WTC11 (cell line): ENCODE results near the gene PGS1. TPM values are rescaled to one million over a fixed set of nuclear protein-coding genes. Genes with fewer than 3 reads are reported as not detected.

Experiments
- ATF1 ChIP-seq: sonication (generic); formaldehyde crosslinking; IDR thresholded peaks from 2 replicates; pipeline ENCODE4 v1.8.1; 2023; ENCODE audit warnings: mild to moderate bottlenecking, moderate library complexity, missing genetic modification reagents
- CREM ChIP-seq: sonication (generic); formaldehyde crosslinking; IDR thresholded peaks from 2 replicates; pipeline ENCODE4 v1.8.1; 2022; ENCODE audit warnings: mild to moderate bottlenecking, missing genetic modification reagents, moderate library complexity
- E2F5 ChIP-seq: sonication (generic); formaldehyde crosslinking; IDR thresholded peaks from 2 replicates; pipeline ENCODE4 v1.8.1; 2022; ENCODE audit warnings: mild to moderate bottlenecking, moderate library complexity, missing genetic modification reagents
- EMX1 ChIP-seq: fragments of 250-450 bp; sonication (Bioruptor Pico); IDR thresholded peaks from 2 replicates; pipeline ENCODE4 v1.8.0; 2021; ENCODE audit warnings: mild to moderate bottlenecking
- ESRRA ChIP-seq: sonication (generic); formaldehyde crosslinking; IDR thresholded peaks from 2 replicates; pipeline ENCODE4 v1.8.1; 2022; ENCODE audit warnings: mild to moderate bottlenecking, missing genetic modification reagents, borderline replicate concordance
- FOXP4 ChIP-seq: sonication (generic); formaldehyde crosslinking; IDR thresholded peaks from 2 replicates; pipeline ENCODE4 v1.8.0; 2022; ENCODE audit warnings: mild to moderate bottlenecking, missing genetic modification reagents
- NR1H2 ChIP-seq: sonication (generic); formaldehyde crosslinking; IDR thresholded peaks from 2 replicates; pipeline ENCODE4 v1.9.0; 2021; ENCODE audit warnings: mild to moderate bottlenecking, moderate library complexity, missing genetic modification reagents
- RELA ChIP-seq: sonication (generic); formaldehyde crosslinking; IDR thresholded peaks from 2 replicates; pipeline ENCODE4 v1.8.1; 2022; ENCODE audit warnings: missing genetic modification reagents, mild to moderate bottlenecking, borderline replicate concordance
- TCF7 ChIP-seq: sonication (generic); formaldehyde crosslinking; IDR thresholded peaks from 2 replicates; pipeline ENCODE4 v1.8.0; 2022; ENCODE audit warnings: mild to moderate bottlenecking, low read depth, missing genetic modification reagents, moderate library complexity
- TEAD4 ChIP-seq: sonication (generic); formaldehyde crosslinking; IDR thresholded peaks from 2 replicates; pipeline ENCODE4 v1.8.0; 2022; ENCODE audit warnings: mild to moderate bottlenecking, missing genetic modification reagents
- ZBTB21 ChIP-seq: sonication (generic); formaldehyde crosslinking; IDR thresholded peaks from 2 replicates; pipeline ENCODE4 v1.8.1; 2023; ENCODE audit warnings: mild to moderate bottlenecking, missing genetic modification reagents, borderline replicate concordance
- ZNF219 ChIP-seq: sonication (generic); formaldehyde crosslinking; IDR thresholded peaks from 2 replicates; pipeline ENCODE4 v1.8.0; 2023; ENCODE audit warnings: missing genetic modification reagents, mild to moderate bottlenecking, borderline replicate concordance
- ZNF396 ChIP-seq: fragments of 250-450 bp; sonication (Bioruptor Pico); IDR thresholded peaks from 2 replicates; pipeline ENCODE4 v1.8.0; 2021; ENCODE audit warnings: mild to moderate bottlenecking, moderate library complexity, borderline replicate concordance
- ZNF423 ChIP-seq: fragments of 250-450 bp; sonication (Bioruptor Pico); IDR thresholded peaks from 2 replicates; pipeline ENCODE4 v2.1.2; 2022; ENCODE audit warnings: mild to moderate bottlenecking, moderate library complexity
- total RNA-seq: library from RNA; stranded (reverse); gene quantifications from 3 replicates; pipeline ENCODE4 v1.2.3, GENCODE V29; 2021
- TF ChIP-seq, protein P1 (sequence below): fragments of 200-600 bp; IDR thresholded peaks from 2 replicates; pipeline ENCODE4 v1.8.0; 2022; ENCODE audit warnings: antibody characterized with exemption
- TF ChIP-seq, protein P2 (sequence below): sonication (generic); formaldehyde crosslinking; IDR thresholded peaks from 2 replicates; pipeline ENCODE4 v1.8.0; 2022; ENCODE audit warnings: mild to moderate bottlenecking, missing genetic modification reagents
- TF ChIP-seq, protein P3 (sequence below): sonication (generic); formaldehyde crosslinking; IDR thresholded peaks from 2 replicates; pipeline ENCODE4 v1.8.0; 2023; ENCODE audit warnings: missing genetic modification reagents, mild to moderate bottlenecking, borderline replicate concordance
- TF ChIP-seq, protein P4 (sequence below): sonication (generic); formaldehyde crosslinking; IDR thresholded peaks from 2 replicates; pipeline ENCODE4 v1.8.1; 2022; ENCODE audit warnings: mild to moderate bottlenecking, missing genetic modification reagents, moderate library complexity, borderline replicate concordance
- TF ChIP-seq, protein P5 (sequence below): fragments of 250-450 bp; sonication (Bioruptor Pico); IDR thresholded peaks from 2 replicates; pipeline ENCODE4 v1.9.0; 2021; ENCODE audit warnings: moderate library complexity, mild to moderate bottlenecking, inconsistent platforms, borderline replicate concordance
- TF ChIP-seq, protein P6 (sequence below): sonication (generic); formaldehyde crosslinking; IDR thresholded peaks from 2 replicates; pipeline ENCODE4 v1.8.0; 2023; ENCODE audit warnings: missing genetic modification reagents

Gene PGS1
- total RNA-seq, 1 experiment from 2014 or later = 51.4 TPM

DNA sequence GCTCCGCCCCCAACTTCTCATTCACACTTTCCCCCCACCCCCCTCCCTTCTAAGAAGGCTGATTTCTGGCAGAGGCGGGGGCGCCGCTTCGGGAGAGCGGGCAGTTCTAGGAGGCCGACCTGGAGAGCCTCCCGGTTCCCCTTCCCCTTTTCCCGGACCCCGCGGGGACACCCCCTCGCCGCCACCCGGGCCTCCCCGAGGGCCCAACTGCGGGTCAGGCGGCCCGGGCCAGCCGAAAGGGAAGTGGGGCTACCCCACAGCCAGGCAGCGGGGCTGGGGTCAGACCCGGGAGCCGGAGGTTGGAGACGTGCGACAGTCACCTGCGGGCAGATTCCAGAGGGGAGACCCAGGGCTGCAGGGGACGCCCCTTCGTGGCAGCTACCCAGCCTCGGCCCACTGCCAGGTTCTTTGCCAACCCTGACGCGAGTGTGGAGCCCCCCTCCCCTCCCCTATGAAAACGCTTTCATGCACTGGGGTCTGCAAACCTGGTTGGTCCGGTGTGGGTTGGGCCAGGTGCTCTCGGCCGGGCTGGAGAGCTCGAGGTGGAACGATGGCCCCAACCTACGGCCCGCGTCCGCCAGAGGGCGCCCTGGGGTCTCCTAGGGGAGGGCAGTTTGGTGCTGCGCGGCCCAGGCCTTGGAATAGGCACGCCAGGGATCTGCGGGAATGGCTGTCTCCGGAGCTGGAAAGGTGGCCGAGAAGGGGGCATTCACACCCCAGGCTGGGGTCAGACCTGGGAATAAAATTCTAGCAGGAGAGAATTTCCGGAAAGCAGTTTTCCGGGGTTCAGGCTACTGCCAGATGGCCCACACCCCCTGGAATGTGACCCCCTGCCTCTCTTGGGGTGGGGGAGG, 17.9 kb upstream of the PGS1 start (continued):
- TF ChIP-seq, protein P1, sequence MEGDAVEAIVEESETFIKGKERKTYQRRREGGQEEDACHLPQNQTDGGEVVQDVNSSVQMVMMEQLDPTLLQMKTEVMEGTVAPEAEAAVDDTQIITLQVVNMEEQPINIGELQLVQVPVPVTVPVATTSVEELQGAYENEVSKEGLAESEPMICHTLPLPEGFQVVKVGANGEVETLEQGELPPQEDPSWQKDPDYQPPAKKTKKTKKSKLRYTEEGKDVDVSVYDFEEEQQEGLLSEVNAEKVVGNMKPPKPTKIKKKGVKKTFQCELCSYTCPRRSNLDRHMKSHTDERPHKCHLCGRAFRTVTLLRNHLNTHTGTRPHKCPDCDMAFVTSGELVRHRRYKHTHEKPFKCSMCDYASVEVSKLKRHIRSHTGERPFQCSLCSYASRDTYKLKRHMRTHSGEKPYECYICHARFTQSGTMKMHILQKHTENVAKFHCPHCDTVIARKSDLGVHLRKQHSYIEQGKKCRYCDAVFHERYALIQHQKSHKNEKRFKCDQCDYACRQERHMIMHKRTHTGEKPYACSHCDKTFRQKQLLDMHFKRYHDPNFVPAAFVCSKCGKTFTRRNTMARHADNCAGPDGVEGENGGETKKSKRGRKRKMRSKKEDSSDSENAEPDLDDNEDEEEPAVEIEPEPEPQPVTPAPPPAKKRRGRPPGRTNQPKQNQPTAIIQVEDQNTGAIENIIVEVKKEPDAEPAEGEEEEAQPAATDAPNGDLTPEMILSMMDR = peak; percentile 94
- TF ChIP-seq ZBTB21 (CRISPR knock-in tag) = no peak
- TF ChIP-seq, protein P2, sequence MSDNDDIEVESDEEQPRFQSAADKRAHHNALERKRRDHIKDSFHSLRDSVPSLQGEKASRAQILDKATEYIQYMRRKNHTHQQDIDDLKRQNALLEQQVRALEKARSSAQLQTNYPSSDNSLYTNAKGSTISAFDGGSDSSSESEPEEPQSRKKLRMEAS = peak; percentile 52; the same call in 1 of the 2 replicates
- TF ChIP-seq, protein P3, sequence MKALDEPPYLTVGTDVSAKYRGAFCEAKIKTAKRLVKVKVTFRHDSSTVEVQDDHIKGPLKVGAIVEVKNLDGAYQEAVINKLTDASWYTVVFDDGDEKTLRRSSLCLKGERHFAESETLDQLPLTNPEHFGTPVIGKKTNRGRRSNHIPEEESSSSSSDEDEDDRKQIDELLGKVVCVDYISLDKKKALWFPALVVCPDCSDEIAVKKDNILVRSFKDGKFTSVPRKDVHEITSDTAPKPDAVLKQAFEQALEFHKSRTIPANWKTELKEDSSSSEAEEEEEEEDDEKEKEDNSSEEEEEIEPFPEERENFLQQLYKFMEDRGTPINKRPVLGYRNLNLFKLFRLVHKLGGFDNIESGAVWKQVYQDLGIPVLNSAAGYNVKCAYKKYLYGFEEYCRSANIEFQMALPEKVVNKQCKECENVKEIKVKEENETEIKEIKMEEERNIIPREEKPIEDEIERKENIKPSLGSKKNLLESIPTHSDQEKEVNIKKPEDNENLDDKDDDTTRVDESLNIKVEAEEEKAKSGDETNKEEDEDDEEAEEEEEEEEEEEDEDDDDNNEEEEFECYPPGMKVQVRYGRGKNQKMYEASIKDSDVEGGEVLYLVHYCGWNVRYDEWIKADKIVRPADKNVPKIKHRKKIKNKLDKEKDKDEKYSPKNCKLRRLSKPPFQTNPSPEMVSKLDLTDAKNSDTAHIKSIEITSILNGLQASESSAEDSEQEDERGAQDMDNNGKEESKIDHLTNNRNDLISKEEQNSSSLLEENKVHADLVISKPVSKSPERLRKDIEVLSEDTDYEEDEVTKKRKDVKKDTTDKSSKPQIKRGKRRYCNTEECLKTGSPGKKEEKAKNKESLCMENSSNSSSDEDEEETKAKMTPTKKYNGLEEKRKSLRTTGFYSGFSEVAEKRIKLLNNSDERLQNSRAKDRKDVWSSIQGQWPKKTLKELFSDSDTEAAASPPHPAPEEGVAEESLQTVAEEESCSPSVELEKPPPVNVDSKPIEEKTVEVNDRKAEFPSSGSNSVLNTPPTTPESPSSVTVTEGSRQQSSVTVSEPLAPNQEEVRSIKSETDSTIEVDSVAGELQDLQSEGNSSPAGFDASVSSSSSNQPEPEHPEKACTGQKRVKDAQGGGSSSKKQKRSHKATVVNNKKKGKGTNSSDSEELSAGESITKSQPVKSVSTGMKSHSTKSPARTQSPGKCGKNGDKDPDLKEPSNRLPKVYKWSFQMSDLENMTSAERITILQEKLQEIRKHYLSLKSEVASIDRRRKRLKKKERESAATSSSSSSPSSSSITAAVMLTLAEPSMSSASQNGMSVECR (CRISPR knock-in tag) = peak; percentile 64; the same call in 1 of the 2 replicates
- 0 out of 2 replicates have a peak, but pooled peaks have one; percentile 32 for TF ChIP-seq FOXP4 (CRISPR knock-in tag)
- TF ChIP-seq ZNF423 (CRISPR knock-in tag) = peak; percentile 40; the same call in 1 of the 2 replicates
- TF ChIP-seq, protein P4, sequence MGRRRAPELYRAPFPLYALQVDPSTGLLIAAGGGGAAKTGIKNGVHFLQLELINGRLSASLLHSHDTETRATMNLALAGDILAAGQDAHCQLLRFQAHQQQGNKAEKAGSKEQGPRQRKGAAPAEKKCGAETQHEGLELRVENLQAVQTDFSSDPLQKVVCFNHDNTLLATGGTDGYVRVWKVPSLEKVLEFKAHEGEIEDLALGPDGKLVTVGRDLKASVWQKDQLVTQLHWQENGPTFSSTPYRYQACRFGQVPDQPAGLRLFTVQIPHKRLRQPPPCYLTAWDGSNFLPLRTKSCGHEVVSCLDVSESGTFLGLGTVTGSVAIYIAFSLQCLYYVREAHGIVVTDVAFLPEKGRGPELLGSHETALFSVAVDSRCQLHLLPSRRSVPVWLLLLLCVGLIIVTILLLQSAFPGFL (CRISPR knock-in tag) = no peak
- TF ChIP-seq ESRRA (CRISPR knock-in tag) = no peak
- no peak for TF ChIP-seq ZNF396 (CRISPR knock-in tag)
- no peak for TF ChIP-seq TCF7 (CRISPR knock-in tag)
- TF ChIP-seq CREM = no peak; the same call in 1 of the 2 replicates
- TF ChIP-seq EMX1 = no peak
- TF ChIP-seq ATF1 (CRISPR knock-in tag) = no peak
- no peak for TF ChIP-seq RELA (CRISPR knock-in tag)
- TF ChIP-seq, protein P5, sequence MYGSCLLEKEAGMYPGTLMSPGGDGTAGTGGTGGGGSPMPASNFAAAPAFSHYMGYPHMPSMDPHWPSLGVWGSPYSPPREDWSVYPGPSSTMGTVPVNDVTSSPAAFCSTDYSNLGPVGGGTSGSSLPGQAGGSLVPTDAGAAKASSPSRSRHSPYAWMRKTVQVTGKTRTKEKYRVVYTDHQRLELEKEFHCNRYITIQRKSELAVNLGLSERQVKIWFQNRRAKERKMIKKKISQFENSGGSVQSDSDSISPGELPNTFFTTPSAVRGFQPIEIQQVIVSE (CRISPR knock-in tag) = no peak
- TF ChIP-seq, protein P6, sequence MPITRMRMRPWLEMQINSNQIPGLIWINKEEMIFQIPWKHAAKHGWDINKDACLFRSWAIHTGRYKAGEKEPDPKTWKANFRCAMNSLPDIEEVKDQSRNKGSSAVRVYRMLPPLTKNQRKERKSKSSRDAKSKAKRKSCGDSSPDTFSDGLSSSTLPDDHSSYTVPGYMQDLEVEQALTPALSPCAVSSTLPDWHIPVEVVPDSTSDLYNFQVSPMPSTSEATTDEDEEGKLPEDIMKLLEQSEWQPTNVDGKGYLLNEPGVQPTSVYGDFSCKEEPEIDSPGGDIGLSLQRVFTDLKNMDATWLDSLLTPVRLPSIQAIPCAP (CRISPR knock-in tag) = no peak
- TF ChIP-seq TEAD4 (CRISPR knock-in tag) = no peak
- TF ChIP-seq E2F5 (CRISPR knock-in tag) = peak; percentile 59; the same call in 1 of the 2 replicates
- TF ChIP-seq ZNF219 (CRISPR knock-in tag) = no peak
- no peak for TF ChIP-seq NR1H2 (CRISPR knock-in tag)
